HG02763 (cell line): ENCODE data around the gene TRERF1.
"Not testable (repeated sequence)": the region's sequence is repeated elsewhere in the genome, so short reads cannot be mapped to it uniquely, and the experiment has no call there.

ENCODE experiments used
- ATAC-seq: cut with Tn5 transposase; IDR thresholded peaks from one replicate; pipeline ENCODE4 v1.9.1; 2021; ENCODE audit warnings: mild to moderate bottlenecking, moderate library complexity; ENCODE audit not compliant: unreplicated experiment

The TRERF1 gene

DNA sequence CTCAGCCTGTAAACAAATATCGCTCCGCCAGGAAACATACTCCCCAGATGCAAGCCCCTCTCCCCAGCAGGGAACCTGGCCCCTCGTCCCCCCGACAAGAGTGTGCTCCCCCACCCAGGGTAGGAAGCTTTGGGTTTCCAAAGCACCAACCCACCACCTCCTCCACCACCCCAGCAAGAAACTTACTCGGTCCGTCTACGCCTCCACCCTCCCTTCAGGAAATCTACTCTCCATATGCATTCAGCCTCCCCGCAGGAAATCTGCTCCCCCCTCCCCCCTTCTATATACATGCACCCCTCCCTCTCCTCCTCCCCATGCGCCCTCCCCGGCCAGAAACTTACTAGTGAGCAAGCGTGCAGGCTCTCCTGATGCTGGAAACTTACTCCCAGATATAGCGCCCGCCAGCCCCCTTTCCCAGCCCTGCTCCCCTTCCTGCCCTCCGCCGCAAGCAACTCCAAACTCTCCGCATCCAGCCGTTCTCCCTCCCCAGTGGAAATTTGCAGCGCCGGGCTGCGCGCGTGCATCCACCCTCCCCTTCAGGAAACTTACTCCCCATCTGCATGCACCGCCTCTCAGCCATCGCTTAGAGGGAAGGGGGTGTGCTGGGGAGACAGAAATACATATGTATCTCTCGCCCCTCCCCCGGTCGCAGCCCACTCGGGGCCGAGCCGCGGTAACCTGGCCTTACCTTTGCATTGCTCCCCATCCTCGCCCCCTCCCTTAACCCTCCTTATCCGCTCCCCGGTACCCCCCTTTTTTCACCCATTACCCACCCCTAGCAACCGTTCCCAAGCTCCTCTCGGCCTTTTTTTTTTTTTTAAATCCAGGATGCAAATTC is at the start of gene TRERF1:
Gene TRERF1 (minus strand): TSS at position 594 of the 838 bp plus-strand sequence. CDS start 182,336 bp downstream, outside the sequence.
- peak; percentile 34 for ATAC-seq

DNA sequence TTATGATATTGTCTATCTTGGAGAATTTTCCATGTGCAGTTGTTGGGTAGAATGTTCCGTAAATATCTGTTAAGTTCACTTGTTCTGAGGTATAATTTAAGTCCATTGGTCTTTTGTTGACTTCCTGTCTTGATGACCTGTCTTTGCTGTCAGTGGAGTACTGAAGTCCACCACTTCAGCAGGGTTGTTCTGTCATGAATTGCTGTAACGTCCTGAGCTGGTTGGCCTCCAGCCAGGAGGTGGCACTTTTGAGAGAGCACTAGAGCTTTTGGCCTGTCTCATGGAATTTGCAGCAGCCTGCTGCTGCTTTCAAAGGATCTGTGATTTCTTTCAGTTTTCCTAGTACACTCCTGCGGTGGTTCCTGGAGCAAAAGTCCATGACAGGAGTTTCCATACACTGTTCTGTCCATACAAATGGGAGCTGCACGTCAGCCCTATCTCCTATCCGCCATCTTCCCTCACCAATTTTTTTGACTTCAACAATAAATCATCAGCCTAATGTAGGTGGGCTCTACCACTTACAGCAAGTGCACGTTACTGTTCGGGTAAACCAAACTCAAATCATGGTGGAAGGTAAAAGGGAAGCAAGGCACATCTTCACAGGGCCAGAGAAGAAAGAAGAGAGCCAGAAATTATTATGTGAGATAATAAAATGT is 46.9 kb upstream of the TRERF1 start:
- no peak for ATAC-seq

GRCh38 chr6:42493914-42494539 is 42.3 kb upstream of the TRERF1 start:
- ATAC-seq, result no peak

GRCh38 chr6:42488129-42488528 is 36.4 kb upstream of the TRERF1 start:
- ATAC-seq, result no peak

- ATAC-seq, result no peak
Measured at GRCh38 chr6:42484261-42484660, 32.5 kb upstream of the TRERF1 start.

GRCh38 chr6:42482174-42482573 is 30.4 kb upstream of the TRERF1 start:
- no peak for ATAC-seq

GRCh38 chr6:42471714-42472113 is 20.0 kb upstream of the TRERF1 start:
- ATAC-seq, result no peak

DNA sequence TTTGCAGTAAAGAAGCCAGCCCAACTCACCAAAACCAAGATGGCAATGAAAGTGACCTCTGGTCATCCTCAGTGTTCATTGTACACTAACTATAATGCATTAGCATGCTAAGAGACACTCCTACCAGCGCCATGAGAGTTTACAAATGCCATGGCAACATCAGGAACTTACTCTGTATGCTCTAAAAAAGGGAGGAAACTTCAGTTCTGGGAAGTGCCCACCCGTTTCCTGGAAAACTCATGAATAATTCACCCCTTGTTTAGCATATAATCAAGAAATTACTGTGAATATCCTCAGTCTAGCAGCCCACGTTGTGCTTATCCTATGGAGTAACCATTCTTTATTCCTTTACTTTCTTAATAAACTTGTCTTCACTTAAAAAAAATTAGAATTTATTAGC is 19.4 kb upstream of the TRERF1 start:
- ATAC-seq, result no peak

- no peak for ATAC-seq
Measured at GRCh38 chr6:42468273-42468672, 16.5 kb upstream of the TRERF1 start.

GRCh38 chr6:42467651-42468050 is 15.9 kb upstream of the TRERF1 start:
- no peak for ATAC-seq

- ATAC-seq, result not testable (repeated sequence)
Measured at GRCh38 chr6:42466470-42466869, 14.7 kb upstream of the TRERF1 start.

GRCh38 chr6:42462474-42462972 is 10.8 kb upstream of the TRERF1 start:
- ATAC-seq, result no peak

GRCh38 chr6:42460883-42461282 is 9.2 kb upstream of the TRERF1 start:
- ATAC-seq, result no peak

DNA sequence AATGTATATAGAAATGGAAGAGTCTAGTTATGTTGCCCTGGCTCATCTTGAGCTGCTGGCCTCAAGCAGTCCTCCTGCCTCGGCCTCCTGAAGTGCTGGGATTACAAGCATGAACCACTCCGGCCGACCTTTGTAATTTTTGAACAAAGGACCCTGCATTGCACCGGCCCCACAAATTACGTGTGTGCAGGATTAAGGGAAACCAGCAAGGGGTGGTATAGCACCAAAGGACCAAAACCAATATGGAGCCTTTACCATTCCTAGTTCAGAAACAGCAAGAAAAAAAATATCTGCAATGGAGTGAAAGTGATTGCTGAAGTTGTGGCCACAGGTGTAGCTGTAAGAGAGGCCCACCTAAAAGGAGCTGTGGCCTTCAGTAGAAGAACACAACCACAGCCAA is 8.2 kb upstream of the TRERF1 start:
- ATAC-seq, result no peak

GRCh38 chr6:42454428-42454791 is 2.7 kb upstream of the TRERF1 start:
- ATAC-seq, result no peak

DNA sequence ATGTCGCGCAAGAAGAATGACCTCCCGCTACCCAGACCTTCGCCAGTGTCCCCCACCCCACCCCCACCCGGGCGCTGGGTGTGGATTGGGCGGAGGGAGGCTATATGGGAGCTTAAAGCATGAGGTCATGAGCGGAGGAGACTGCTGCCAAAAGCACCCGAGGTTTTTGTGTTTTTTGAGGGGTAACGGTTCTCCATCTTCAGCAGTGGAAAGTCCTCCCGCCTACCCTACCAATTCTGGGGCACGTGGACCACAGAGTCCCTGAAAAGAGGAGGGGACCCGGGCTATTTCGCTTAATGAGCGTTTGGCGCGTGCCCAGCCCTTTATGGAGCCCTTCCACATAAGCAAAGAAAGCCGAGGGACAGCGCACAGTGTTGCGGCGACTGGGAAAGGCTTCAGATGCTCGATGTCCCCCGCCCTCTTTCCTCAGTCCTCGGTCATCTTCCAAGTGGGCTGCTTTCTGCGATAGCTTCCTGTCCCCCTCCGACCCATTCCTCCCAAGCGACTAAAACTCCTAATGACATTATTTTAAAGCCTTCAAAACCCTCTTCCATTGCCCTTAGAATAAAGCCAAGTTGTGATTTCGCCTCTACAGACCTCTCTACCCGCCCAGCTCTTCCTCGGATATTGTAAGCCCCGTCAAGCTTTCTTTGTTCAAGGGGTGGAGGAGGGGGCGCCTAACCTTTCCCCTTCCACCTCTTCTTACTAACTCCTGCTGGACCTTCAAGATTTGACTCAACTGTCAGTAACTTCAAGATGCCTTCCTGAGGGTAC is 2.1 kb upstream of the TRERF1 start:
- no peak for ATAC-seq

DNA sequence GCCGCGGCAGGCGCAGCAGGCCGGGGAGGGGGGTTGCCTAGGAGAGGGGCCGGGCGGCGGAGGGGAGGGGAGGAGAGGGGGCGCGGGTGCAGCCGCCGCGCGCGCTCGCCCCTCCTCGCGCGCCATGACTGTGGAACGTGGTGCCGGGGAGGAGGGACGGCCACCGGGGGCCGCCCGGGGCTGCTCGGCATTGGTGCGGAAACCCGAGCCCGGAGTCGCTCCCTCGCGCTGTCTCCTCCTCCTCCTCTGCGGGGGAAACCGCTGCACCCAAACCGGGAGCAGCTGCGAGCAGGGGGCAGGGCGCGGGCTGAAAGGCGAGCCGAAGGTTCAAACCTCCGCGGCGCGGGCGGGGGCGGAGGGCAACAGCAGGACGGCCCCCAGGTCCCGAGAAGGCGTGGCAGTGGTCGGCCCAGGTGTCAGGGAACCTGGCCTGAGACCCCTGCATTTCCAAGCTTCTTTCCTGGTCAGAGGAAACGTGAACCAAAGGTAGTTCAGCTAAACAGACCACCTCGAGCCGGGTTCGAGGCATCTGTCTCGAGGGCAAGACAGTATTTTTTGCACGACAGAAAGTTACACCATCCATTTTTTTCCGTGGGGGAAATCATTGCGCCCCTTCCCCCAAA is 1.4 kb upstream of the TRERF1 start:
- peak; percentile 70 for ATAC-seq

DNA sequence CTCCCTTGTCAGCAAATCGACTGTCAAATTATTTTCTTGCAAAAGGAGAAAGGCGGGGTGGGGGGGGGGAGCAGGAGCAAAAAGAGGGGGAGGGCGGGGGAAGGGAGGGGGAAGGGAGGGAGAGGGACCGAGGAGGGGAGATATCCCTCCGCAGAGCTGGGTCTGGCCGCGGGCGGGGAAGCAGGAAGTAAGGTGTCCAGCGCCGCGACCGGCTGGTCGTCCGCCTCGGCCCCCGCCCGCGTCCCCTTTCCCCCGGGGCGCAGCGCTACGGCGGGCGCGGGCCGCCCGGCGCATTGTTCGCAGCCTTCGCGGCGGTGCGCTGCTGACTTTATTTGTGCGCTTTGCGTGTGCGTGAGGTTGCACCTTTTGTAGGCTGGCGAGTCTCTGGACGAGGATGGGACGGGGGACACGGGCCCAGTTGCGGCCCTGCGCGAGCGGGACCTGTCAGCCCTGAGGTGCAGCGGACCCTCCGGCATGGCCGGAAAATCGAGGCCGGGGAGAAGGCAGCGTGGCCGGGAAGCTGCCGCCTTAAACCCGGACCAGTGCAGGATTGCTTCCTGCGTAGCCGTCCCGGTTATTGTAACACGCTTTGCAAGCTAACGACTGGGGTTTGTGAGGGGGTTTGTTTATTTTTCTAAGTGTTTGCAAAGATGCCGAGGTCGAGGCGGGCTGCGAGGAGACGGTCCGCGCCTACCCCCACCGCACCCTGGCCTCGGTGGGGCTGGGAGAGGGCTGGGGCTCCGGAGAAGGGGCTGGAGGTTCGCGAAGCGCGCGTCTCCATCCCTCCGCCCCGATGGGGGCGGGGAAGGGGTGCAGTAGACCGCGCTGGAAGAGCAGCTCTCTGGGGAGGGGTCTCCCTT is 675 bp upstream of the TRERF1 start:
- peak; percentile 28 for ATAC-seq

GRCh38 chr6:42450477-42451332 is 1.0 kb downstream of the TRERF1 start:
- no peak for ATAC-seq
